Measurements from ENCODE around the gene CCNH.

Gene CCNH

DNA sequence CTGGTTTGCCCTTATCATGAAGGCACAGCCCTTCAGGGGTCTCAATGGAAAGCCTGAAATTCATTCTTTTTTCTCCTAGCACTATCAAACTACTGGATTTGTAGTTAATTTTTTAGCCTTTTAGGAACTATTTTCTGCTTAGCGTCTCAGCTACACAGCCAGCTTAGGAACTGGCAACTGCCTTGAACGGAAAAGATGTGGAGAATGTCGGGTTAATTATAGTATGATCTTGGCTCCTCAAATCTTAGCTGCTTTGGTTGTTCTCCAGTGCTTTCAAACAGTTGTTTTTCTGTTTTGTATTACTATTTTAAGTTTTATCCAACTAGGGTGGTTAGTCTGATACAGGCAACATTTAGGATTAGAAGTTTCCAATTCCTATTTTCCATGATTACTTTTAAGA lies 44.1 kb downstream of the CCNH start:
- H3K27ac ChIP-seq, result no peak overlapping the region
- TF ChIP-seq, protein P1, sequence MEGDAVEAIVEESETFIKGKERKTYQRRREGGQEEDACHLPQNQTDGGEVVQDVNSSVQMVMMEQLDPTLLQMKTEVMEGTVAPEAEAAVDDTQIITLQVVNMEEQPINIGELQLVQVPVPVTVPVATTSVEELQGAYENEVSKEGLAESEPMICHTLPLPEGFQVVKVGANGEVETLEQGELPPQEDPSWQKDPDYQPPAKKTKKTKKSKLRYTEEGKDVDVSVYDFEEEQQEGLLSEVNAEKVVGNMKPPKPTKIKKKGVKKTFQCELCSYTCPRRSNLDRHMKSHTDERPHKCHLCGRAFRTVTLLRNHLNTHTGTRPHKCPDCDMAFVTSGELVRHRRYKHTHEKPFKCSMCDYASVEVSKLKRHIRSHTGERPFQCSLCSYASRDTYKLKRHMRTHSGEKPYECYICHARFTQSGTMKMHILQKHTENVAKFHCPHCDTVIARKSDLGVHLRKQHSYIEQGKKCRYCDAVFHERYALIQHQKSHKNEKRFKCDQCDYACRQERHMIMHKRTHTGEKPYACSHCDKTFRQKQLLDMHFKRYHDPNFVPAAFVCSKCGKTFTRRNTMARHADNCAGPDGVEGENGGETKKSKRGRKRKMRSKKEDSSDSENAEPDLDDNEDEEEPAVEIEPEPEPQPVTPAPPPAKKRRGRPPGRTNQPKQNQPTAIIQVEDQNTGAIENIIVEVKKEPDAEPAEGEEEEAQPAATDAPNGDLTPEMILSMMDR (IDR thresholded peaks at IDR 0.05), result no peak
- no peak for TF ChIP-seq ZFX (IDR thresholded peaks at IDR 0.05; ENCODE audit: borderline replicate concordance)

DNA sequence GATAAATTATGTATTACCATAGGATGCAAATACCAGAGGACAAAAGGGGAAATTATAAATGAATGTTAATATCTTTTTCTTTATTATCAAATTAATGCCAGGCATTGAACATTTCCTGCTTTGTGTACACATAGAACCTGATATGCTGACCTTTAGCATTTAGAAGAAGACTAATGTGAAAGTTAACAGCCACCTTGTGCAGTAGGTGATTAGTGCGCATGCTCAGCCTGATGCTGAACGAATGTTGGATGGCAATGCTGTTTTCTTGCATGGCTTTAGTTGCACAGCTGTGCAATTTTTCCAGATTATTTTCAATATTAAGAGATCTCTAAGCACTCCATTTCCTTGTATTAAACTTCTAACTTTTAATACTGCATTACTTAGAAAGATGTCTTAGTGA lies 45.5 kb downstream of the CCNH start:
- no peak overlapping the region for H3K27ac ChIP-seq
- TF ChIP-seq ZFX (IDR thresholded peaks at IDR 0.05; ENCODE audit: borderline replicate concordance), result no peak
- TF ChIP-seq, protein P1 (IDR thresholded peaks at IDR 0.05), result no peak

DNA sequence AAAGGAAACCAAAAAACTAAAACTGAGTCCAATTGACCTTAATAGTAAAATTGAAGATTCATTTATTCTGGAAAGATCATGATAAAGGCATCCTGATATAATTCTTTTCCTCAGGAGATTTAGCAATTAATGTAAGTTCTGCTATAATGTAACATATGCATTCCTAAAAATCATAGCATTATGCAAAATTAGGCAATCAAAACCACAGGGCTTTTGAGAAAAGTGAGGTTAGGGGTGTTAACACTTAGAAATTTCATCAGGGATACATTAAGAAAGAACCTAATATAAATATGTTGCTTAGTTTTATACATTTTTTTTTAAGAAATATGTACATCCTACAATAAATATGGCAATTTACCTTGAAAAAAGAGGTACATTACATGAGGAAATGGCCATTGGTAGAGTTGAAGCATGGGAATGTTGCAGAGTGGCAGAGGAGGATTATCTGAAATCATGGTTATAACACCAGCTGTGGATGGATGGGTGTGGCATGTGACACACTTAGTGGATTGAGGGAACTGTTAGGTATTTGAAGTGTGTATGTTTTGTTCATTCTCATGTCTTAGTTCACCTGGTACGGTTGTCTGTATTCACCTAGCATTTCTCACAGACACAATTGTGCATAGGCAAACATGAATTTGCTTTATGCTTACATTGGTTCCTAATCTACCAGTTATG lies 51.1 kb downstream of the CCNH start:
- TF ChIP-seq, protein P1 (IDR thresholded peaks at IDR 0.05), result no peak
- no peak for TF ChIP-seq ZFX (IDR thresholded peaks at IDR 0.05; ENCODE audit: borderline replicate concordance)
- no peak overlapping the region for H3K27ac ChIP-seq

DNA sequence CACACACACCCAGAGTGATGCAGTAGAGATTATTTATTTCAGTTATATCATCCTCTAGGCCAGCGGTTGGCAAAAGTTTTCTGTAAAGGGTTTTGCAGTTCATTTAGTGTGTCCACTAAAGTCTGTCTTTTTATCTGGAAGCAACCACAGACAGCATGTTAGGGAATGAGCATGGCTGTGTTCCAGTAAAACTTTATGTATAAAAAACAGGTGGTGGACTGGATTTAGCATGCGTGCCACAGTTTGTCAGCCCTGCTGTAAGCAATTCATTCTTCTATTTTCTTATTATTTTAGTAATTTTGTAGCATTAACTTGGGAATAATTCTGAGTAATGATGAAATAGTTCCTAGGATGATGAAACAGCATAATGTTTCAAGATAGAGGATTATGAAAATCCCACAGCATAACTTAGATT lies 51.7 kb downstream of the CCNH start:
- H3K27ac ChIP-seq, result no peak overlapping the region

DNA sequence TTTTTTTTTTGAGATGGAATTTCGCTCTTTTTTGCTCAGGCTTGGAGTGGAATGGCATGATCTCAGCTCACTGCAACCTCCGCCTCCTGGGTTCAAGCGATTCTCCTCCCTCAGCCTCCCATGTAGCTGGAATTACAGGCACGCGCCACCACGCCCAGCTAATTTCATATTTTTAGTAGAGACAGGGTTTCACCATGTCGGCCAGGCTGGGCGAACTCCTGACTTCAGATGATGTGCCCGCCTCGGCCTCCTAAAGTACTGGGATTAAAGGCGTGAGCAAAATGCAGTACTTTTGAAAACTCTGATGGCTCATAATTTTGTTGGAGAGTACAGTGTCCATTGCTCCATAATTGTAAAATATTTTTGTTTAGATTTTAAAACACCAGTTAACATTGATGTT lies 52.6 kb downstream of the CCNH start:
- no peak overlapping the region for H3K27ac ChIP-seq
- TF ChIP-seq, protein P1 (IDR thresholded peaks at IDR 0.05), result no peak
- TF ChIP-seq ZFX (IDR thresholded peaks at IDR 0.05; ENCODE audit: borderline replicate concordance), result no peak

More for the DNA sequence above, 51.7 kb downstream of the CCNH start:
- no peak for TF ChIP-seq ZFX (IDR thresholded peaks at IDR 0.05; ENCODE audit: borderline replicate concordance)
- TF ChIP-seq, protein P1 (IDR thresholded peaks at IDR 0.05), result no peak

DNA sequence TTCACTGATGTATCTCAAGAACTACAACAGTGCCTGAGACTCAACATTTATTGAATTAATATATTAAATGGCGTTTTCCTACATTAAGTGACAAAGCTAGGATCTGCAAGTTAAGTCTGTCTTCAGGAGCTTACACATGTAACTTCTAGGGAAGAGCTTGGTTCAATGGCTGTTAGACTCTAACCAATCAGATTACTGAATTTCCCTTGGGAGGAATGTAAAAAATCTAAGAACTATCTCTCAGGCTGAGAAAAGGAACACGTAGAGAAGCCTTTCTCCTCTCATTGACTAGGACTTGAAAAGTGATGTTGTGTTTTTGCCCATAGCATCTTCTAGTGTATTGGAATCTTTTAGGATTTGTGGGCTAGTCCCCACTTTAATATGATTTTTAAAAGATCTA lies 53.6 kb downstream of the CCNH start:
- TF ChIP-seq ZFX (IDR thresholded peaks at IDR 0.05; ENCODE audit: borderline replicate concordance), result no peak
- TF ChIP-seq, protein P1 (IDR thresholded peaks at IDR 0.05), result no peak
- H3K27ac ChIP-seq, result no peak overlapping the region

DNA sequence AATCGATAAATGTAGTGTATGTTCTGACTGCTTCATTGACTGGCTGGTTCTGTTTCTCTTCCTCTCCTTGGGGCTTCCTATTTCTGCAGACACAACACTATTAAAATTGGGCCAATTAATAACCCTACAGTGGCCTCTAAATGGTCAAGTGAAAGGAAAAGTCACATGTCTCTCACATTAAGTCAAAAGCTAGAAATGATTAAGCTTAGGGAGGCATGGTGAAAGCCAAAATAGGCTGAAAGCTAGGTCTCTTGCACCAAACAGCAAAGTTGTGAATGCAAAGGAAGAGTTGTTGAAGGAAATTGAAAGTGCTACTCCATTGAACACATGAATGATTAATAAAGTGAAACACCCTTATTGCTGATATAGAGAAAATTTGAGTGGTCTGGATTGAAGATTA lies 58.2 kb downstream of the CCNH start:
- no peak overlapping the region for H3K27ac ChIP-seq
- TF ChIP-seq, protein P1 (IDR thresholded peaks at IDR 0.05), result no peak
- TF ChIP-seq ZFX (IDR thresholded peaks at IDR 0.05; ENCODE audit: borderline replicate concordance), result no peak
